ENCODE measurements around the gene FOXK1.

Gene FOXK1

GRCh38 chr7:4725014-4725849 lies 43.1 kb downstream of the FOXK1 start:
- DNase-seq, result no peak

- DNase-seq, result no peak
Observed at GRCh38 chr7:4725850-4726450, 43.9 kb downstream of the FOXK1 start.

- no peak for DNase-seq
Observed at GRCh38 chr7:4726566-4726965, 44.5 kb downstream of the FOXK1 start.

- DNase-seq, result no peak
Observed at GRCh38 chr7:4727914-4728705, 46.0 kb downstream of the FOXK1 start.

GRCh38 chr7:4729266-4729665 lies 47.2 kb downstream of the FOXK1 start:
- DNase-seq, result no peak

- no peak for DNase-seq
Observed at GRCh38 chr7:4730276-4730675, 48.2 kb downstream of the FOXK1 start.

- DNase-seq, result no peak
Observed at GRCh38 chr7:4730971-4731370, 48.9 kb downstream of the FOXK1 start.

- DNase-seq, result no peak
Observed at GRCh38 chr7:4731803-4732202, 49.7 kb downstream of the FOXK1 start.

- DNase-seq, result no peak
Observed at GRCh38 chr7:4733936-4734528, 51.9 kb downstream of the FOXK1 start.

GRCh38 chr7:4734587-4735345 lies 52.7 kb downstream of the FOXK1 start:
- DNase-seq, result no peak

- no peak for DNase-seq
Observed at GRCh38 chr7:4737300-4737699, 55.2 kb downstream of the FOXK1 start.

GRCh38 chr7:4738711-4739527 lies 56.8 kb downstream of the FOXK1 start:
- DNase-seq, result peak in 1 of 2 experiments; percentile 28

GRCh38 chr7:4739528-4739992 lies 57.5 kb downstream of the FOXK1 start:
- DNase-seq, result peak; percentile 19 to 52

GRCh38 chr7:4740796-4741195 lies 58.7 kb downstream of the FOXK1 start:
- DNase-seq, result no peak

- no peak for DNase-seq
Observed at GRCh38 chr7:4742051-4742573, 60.0 kb downstream of the FOXK1 start.

GRCh38 chr7:4742852-4743251 lies 60.8 kb downstream of the FOXK1 start:
- no peak for DNase-seq

- DNase-seq, result peak; percentile 82 to 91
Observed at GRCh38 chr7:4744391-4745264, 62.5 kb downstream of the FOXK1 start.

- DNase-seq, result no peak
Observed at GRCh38 chr7:4745265-4745919, 63.3 kb downstream of the FOXK1 start.
